GM20431 (cell line): ENCODE measurements around the gene HOXC10.

Source experiments
- in situ Hi-C: fragments of 300-500 bp; cut with MseI, MboI; formaldehyde crosslinking; loops from one replicate; pipeline ENCODE4 v1.15.0; 2020; ENCODE audit warnings: low sequenced_read_pairs; ENCODE audit not compliant: unreplicated experiment

Gene HOXC10

DNA sequence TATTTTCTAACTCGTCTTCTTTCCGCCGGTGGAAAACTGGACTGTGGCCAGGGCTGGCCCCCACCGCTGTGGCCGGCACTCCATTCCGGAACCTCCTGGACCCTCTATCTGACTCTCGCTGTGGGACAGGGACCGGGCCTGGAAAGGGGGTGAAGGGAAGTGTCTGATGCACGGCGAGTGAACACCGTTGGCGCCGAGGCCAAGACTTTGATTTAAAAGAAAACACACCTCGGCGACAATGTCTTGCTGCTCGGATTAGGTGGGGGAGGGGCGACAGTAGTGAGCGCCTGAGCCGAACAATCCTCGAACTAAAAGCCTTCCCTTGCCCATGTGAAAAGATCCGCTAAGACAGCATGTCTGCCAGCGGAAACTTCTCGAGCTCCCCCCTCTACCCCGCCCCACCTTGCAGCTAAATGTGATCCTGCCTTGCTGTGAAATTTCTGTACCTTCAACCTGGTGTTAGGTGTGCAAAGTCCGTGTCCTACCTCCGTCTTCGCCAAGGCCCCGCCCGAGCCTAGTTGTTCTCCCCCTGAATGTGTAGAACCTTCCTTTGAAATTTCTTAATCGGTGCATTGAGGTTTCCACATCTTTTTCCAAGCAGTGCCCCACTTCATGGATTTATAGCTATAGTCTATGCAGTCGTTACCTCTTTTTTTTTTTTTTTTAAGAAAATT lies 9.3 kb upstream of the HOXC10 start:
- in situ Hi-C loops: no loop called here

DNA sequence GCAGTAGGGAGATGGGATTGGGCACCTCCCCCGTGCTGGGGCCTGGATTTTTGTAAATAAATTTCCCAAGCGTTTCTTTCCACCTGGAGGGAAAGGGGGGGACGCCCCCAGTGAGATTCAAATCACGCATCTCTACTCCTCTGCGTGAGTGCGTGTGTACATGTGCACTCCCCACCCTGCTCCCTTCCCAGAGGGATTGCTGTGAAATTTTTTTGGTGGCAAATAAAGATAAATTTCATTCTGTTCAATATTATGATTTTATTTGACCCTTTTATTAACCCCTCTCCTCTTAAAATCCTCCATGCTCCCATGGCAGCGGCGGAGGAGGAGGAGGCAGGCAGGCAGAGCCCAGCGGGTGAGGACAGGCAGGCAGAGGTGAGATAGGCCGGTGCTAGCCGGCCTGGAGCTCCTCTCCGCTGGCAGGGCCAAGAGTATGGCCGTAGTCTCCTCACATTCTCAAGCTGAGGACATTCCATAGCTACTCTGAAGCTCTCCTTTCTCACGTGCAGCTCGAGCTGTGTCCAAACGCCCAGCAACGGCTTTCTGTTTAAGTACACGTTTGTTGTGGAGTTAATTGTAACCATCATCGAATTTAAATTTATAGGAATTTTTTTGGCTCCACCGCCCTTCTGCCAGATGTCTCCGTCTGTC lies 8.6 kb upstream of the HOXC10 start:
- in situ Hi-C loops: no loop called here

DNA sequence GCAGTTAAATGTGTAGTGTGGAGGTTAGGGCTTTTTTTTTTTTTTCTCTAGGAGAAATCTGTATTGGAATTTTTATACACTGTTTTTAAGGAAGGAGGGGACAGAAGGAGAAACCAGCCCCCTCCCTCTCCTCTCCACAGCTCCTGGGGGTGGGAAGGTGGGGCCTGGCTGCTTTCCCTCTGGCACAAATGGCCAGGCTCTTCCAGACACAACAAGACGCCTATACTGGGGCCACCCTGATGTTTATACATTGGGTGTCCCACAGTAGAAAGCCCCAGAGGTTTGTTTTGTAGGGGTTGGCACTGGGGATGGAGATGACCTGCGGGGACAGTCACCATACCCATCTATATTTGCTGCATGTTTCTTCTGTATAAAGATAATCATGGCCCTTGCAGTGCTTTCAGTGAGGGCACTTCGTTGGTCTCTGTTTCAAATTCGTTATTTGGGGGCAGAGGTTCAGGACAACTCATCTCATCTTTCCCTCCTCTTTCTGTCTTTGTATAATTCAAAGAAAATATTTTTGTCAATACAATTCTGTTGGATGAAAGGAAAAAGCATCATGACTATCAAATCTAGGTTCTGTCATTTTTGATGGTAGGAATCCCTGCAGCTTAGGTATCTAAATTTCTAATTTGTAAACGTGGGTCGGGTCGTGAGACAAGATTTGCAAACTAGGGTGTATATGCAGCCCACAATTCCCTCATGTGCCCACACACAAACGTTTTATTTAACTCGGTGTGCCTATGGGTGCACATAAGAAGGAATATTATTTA lies 7.9 kb upstream of the HOXC10 start:
- in situ Hi-C loops: no loop called here

DNA sequence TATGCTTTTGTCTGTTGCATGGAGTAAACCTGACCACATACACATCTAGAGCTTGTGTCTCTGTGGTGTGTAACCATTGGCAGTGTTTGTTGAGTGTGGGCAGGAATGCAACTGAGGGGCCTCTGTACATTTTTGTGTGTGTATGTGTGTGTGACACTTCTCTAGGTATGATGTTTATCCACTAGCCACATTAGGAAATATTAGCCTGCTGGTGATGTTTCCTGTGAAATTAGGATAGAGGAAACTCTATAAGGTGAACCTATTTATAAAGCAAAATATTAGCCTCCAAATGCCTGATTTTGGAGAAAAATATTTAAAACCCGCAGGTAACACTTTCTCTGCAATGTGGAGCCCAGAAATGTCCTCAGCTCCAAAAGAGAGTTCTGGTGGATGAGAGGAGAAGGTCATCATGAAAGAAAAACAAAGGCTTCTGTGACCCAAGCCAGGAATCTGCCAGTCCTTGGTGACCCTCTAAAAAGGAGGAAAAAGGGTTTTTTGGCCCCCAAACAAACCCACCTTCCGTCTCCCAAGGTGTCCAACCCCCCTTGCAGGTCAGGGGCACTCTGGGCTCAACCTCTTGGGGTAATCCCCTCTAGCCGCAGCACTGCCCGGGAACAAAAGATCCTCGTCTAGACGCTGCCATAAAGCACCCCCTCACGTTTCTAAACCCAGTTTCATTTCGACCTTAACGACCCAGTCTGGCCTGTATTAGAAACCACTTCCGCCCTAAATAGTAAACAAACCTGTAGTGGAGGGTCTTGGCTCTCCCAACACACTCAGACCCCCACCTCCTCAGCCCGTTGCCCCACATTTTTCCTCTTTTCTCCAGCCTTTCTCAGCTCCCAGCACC lies 7.1 kb upstream of the HOXC10 start:
- in situ Hi-C loops: no loop called here

DNA sequence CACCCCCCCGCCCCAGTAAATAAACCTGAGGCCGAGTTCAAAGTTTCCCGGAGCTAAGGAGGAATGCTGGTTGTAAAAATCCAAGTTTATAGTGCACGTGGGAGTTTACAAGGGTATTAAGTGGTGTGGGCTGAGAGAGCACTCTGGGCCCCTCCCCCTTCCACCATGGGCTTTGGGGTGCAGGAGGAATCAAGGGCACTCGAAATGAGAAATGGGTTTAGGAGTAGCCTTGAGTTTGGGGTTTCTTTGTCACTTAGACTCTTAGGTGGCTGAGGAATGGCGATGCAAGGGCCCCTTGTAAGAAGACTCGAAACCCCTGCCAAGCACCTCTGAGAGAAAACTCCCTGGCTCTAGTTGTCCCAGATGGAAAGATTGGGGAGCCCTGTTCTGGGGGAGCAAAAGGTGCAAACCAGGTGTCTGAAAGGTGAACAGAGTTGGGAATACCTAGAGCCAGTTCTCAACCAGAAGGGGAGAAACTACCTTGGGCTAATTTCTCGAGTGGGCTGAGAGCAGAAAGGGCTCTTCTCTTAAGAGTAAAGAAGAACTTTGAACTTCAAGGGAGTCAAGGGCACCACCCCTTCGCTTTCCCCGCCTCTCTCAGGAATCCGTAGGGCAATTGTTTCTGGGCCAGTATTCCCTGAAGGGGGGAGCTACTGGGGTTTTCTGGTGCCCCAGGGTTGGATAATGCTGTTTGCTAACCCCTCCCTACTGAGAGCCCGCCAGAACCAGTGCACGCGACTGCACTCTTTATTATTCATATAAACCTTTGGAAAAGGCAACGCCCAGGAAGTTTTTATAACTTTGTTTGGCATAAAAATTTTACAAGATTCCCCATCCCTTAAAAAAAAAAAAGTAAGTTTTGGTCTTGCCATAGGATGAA lies 6.2 kb upstream of the HOXC10 start:
- in situ Hi-C loops: no loop called here

DNA sequence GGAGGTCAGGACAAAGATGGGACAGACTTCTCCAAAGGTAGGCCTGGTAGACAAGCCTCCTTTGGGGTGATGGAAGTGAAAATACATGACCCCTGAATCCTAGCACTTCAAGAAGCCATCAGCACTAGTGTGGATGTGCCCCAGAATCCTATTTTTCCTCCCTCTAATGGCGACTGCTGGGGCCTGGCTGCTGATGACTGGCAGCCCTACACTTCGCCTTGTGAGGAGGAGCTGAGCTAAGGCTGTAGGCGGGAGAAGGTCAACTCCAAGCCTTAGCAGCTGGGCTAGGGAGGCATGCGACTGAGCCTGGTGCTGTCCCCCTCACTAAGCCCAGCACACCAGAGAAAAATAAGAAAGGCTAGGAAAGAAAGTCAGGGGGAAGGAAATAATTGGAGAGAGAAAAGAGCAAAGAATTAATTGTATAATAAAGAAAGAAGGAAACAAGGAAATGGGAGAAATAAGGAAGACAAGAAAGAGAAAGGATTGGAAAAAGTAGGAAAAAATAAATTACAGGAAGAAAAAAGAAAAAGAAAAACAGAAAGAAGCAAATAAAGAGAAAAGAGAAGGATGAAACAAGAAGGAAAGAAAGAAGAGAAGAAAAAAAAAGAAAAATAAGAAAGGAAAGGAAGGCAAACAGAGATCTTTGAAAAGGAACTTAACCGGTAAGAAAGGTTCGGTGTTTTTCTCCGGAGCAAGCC lies 4.7 kb upstream of the HOXC10 start:
- in situ Hi-C loops: no loop called here

DNA sequence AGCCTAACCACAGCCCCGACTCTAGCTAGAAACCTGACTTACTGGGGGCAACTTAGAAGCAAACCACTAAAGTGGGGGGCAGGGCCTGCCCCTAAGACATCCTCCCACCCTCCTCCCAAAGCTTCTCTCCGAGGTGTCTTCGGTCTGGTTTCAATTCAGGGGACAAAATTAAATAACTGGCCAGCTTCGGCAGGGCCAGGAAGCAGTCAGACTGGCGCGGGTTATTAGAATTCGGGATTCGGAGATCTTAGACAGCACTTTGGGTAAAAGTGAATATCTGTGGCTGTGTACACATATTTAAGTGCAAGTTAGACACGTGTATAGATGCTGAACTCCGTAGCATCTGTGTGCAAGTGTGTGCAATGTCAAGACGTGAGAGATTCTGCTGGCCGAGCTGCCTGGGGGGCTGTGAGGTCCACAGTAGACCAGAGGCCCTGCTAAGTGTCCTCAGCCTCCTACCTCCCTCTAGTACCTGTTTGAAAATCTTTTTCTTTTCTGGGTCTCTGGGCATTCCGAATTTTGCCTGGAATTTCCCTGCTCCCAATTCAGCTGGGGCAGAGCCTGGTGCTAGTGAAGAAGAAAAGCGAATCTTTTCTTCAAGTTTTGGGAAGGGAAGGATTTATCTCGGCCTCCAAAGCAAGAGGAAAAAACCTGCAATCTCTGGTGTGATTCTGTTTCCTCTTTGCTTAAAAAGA lies 4.0 kb upstream of the HOXC10 start:
- in situ Hi-C loops: no loop called here

DNA sequence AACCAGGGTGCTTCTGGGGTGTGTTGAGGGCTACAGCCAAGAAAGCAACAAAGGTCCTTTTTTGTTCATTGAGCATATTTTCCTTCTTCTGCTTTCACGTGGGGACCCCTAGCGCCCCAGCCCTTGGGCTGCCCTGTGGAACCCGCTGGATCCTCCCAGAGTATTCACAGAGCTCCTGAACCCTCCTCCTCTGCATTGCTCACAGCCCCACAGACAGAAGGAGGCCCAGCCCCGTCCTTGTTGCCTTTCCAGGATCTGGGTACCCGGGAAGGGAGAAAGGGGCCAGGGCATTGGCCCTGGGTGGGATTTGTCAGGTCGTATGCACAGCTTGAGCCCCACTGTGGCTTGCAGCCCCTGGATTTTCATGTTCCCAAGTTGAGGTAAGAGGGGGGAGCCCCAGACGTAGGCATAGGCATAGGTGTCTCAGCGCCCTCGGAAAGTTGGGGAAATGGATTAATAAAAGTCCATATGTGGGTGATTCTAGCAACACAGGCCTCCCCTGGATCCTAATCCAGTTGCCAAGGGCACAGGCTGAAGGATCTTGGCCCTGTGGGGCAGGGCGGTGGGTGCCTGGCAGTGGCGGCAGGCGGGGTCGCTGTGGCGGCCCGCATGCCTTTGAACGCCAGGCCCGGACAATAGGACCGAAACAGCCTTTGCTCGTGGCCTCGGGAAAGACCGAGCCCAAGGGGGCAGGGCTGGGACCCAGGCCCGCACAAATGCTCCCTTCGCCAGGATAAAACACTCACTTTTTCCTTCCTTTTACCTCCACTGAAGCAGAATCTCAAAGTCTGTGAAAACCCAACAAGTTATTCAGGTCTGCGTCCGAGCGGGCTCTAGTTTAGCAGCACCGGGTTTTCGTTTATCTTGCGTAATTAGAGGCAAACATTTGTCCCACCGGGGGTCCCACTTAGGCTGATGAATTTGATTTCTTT lies 3.0 kb upstream of the HOXC10 start:
- in situ Hi-C loops: no loop called here

DNA sequence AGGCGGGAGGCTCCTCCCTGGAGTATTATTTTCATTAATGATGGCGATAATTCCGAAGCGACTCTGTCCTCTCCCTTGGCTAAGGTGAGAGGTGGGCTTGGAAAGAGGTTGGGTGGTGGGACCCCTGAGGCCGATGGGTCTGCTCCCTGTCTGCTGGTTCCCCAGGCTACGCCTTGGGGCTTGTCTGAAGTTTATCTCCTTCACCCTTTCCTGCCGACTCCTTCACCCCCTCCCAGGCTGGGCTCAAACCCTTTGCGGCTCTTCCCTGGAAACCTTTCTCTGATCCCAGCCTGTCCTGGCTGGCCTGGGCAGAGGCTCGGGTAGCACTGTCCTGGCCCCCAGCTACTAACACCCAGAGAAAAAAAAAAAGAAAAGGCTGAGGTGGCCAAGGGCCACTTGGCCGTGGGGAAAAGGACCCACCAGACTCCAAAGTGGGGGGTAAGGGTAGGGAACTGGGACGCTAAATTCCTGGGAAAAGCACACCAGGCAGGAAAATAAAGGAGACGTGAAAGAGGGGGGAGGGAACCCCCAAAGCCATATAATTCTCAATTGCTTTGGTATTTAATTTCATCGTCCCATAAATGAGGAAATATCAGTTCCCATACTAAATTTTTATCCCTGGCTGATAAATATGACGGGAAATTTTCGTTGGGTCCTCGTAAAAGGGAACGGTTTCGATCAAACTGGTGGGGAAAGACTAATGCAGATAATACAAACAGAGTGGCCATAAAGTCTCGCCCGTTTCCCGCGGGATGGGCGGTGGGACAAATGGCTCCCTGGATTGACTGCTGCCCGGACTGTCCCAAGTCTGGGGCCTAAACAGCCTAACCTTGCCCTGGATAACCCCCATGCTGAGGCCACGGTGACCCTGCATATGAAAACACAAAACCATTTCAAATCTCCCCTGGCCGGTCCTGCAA lies 2.0 kb upstream of the HOXC10 start:
- in situ Hi-C loops: no loop called here

DNA sequence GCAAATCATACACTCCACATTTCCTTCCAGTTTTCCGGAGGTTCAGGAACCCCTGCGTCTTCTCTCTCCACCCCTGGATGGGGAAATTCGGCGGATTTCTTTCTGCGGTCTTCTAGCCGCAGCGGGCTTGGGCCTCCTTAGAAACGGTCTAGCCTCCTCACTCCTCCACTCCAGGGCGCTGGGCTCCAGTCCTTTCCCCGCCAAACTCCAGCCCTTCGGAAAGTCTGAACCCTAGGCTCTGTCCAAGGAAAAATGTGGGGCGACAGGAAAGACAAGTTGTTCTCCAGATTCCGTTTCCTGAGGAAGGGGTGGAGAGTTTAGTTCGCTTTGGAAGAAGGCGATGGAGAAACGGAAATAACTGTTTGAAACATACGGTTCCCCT lies 1.4 kb upstream of the HOXC10 start:
- in situ Hi-C loops: no loop called here

DNA sequence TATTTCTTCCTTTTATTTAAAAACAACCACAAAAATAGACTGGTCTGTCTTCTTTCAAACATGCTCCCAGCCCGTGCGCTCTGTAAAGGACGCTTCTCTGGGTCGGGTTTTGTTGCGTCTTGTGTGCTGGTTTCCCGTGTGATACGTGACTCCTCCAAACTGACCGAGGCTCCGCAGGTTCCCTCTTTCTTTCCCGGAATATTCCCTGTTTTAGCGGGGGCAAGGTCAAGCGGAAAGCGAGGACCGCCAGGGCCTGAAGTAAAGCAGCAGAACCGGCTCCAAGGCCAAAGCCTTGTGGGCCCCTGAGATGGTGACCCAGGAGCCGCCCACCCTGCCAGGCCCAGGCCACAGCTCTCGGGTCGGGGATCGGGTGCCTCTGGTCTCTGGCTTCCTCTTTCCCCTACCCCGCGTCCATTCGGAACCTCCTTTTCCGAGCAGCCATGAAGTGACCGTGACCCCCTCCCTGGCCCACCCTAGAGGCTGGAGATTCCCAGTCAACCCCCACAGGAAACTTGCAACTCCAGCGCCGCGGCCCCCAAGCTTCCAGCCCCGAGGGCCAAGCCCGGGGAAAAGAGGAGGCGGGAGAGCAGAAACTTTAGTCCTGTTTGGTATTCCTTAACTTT lies 885 bp upstream of the HOXC10 start:
- in situ Hi-C loops: no loop called here

DNA sequence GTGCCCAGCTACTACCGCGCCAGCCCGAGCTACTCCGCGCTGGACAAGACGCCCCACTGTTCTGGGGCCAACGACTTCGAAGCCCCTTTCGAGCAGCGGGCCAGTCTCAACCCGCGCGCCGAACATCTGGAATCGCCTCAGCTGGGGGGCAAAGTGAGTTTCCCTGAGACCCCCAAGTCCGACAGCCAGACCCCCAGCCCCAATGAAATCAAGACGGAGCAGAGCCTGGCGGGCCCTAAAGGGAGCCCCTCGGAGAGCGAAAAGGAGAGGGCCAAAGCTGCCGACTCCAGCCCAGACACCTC lies 697 bp downstream of the HOXC10 start:
- in situ Hi-C loops: no loop called here

DNA sequence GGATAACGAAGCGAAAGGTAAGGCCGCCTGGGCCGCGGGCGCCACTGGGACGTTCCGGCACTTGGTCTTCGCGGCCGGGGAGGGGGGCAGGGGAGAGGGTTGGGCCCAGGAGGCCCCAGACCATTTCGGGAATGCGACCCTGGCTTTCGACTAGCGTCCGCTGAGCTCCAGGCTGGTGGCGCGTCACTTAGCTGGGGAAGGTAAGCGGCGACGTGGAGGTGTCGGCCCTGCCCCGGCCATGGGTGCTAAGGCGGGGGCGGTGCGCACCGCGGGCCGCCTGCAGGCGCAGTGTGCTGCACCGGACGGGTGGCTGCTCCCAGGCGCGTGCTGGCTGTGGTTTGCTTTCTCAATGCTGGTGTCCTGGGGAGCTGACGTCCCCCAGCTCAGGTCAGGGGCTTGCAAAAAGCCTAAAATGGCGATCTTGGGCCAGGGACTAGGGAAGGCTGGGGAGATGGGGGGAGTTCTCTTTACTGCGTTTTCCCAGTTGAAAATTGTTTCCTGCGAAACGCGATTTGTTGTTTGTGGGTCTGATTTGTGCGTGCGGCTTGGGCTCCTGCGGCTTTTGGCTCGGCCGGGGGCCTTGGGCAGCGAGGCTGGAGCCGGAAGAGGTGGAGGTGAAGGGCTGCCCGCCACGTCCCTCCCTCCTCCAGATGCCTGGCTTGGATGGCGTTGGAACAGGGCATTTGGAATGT lies 1.2 kb downstream of the HOXC10 start:
- in situ Hi-C loops: no loop called here

DNA sequence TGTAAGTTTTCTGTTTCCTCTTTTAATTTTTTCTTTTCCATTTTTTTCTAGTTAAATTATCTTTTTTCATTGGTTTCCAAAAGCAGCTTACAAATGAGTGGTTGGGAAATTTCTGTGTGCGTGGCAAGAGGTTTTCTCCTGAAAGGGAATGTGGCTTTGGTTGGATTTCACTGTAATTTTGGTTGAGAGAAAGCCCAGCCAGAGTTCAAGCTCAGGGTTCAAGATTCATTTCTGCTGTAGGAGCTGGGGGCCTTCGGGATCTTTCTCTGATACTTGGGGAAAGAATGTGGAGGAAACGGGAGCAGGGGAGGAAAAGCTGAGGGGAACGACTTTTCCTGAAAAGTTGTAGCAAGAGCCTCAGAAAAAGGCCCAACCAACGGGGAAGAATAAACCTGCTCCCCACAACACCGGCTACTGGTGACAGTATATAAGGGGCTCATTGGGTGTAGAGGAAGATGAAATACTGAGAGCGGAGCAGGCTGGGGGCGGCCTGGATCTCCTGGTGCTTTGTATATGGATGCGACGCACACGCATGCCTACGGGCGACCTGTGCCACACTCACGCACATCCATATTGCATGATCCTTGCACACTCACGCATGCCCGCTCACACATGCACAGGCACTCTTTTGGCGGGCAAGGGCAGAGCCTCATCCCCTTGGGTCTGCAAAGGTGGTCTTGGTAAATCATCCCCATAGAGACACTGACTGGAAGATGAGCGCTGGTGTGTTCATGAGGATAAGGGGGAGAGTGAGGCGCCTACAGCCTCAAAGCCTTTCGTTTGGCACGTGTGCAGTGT lies 1.9 kb downstream of the HOXC10 start:
- in situ Hi-C loops: no loop called here

DNA sequence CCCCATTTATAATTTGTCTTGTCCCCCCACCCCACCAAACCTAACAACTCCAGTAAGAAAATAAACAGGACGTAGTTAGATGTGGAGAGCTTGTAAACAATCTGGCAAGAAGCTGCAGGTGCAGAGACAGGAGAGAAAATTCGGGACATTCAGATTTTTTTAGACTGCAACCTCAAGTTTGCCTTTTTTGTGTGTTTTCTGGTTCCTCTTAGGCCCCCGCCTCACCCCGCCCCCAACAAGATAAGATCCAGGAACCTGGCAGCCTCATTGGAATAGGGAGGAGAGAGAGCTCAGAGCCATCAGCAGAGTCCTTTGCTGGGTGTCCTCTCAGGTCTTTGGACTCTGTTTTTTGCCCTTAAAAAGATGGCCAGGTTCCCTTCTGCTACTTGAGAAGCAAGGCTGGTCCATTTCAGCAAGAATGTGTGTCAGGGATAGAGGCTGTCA lies 2.9 kb downstream of the HOXC10 start:
- in situ Hi-C loops: no loop called here
